ENCODE measurements around the gene ZBTB18.

GRCh38 chr1:244075247-244075722 lies 24.2 kb downstream of the ZBTB18 start:
- TF ChIP-seq NFRKB (IDR thresholded peaks at IDR 0.05): no peak
- no peak for TF ChIP-seq TARDBP (IDR thresholded peaks at IDR 0.05)
- TF ChIP-seq CTBP1 (IDR thresholded peaks at IDR 0.05; ENCODE audit: borderline replicate concordance): no peak
- no peak for TF ChIP-seq FOXM1 (IDR thresholded peaks at IDR 0.05; ENCODE audit: borderline replicate concordance)
- no peak for TF ChIP-seq FOXA1 (IDR thresholded peaks at IDR 0.05)
- no peak for TF ChIP-seq FOXK2 (IDR thresholded peaks at IDR 0.05)
- TF ChIP-seq ELF4 (IDR thresholded peaks at IDR 0.05): no peak
- no peak for TF ChIP-seq SP1 (IDR thresholded peaks at IDR 0.05)
- no peak for TF ChIP-seq PKNOX1 (IDR thresholded peaks at IDR 0.05)
- no peak for TF ChIP-seq BHLHE40 (IDR thresholded peaks at IDR 0.05; ENCODE audit: borderline replicate concordance)
- TF ChIP-seq LEF1 (IDR thresholded peaks at IDR 0.05; ENCODE audit: borderline replicate concordance): no peak
- TF ChIP-seq HDGF (IDR thresholded peaks at IDR 0.05; ENCODE audit: borderline replicate concordance): no peak
- no peak for TF ChIP-seq SUZ12 (IDR thresholded peaks at IDR 0.05)
